H54 (cell line): ENCODE measurements around the gene KAT6B.
A peak's percentile ranks its signal among the peaks of the same experiment; 100 is the strongest.

ENCODE experiments used
- DNase-seq: peaks from one replicate; pipeline ENCODE4 v3.0.0; 2011; ENCODE audit warnings: low spot score, mixed read lengths; ENCODE audit not compliant: insufficient read length
- FAIRE-seq: peaks from 3 replicates; lab custom pipeline; 2011; peaks lifted over from hg19 to GRCh38; lab: Jason Lieb, UNC
- POLR2A ChIP-seq: IDR thresholded peaks from 2 replicates; pipeline ENCODE4 v1.6.1; 2011; ENCODE audit warnings: low read depth, mild to moderate bottlenecking, low read length

The KAT6B gene

DNA sequence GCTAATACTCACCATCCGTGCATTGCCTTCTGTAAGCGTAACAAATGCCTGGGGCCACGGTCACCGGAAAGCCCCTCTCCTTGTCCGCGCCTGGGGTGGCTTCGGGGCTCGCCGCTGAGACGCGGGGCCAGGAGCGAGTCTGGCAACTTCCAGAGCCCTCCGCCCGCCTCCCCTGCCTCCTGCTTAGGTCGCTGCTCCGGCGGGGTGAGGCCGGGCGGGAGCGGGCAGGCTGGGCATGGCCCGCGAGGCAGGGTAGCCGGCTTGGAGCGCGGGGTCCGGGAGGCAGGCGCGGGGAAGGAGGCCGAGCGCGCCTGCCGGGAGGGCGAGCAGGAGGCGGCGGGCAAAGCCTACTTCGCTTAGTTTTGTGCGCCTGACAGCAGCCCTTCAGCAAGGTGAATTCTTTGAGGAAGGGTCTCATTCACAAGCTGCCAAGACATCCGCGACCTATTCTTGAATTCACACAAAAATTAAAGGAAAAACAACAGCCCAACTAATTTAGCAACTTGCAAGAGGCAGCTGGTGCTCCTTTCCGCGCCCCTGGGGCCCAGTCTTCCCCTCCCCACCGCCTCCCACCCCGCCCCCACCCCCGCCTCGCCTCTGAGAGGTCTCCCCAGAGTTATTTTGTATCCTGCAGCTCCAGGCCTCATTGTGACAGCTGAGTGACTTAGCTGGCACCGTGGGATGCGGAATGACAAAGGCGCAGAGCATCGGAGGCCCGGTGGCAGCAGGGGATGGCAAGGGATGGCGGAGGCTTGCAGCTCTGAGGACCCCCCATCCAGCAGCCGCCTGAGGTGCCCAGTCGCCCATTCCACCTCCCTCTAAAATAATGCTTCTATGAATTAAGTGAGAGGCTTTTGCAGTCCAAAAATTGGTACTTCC is 12.8 kb upstream of the KAT6B start:
- TF ChIP-seq POLR2A = no peak
- DNase-seq (no peak), FAIRE-seq (no peak)

DNA sequence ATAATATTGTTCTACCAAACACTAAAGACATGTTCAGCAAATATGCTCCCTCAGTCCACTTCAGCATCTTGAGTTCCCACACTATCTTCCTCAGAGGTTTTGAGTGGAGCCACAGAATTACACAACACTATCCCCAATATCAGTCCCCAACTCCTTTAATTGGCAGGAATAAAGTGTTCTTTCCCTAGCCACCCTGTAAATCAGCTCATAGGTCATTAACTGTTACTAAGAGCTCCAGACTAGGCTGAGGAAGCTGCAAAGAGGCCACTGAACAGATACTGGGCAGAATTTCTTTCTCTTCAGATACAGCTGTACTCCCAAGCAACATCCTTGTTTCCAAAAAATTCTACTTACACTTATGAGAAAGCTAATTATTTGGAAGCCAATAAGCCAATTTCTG is 11.6 kb upstream of the KAT6B start:
- no peak for TF ChIP-seq POLR2A
- DNase-seq = no peak
- no peak for FAIRE-seq

DNA sequence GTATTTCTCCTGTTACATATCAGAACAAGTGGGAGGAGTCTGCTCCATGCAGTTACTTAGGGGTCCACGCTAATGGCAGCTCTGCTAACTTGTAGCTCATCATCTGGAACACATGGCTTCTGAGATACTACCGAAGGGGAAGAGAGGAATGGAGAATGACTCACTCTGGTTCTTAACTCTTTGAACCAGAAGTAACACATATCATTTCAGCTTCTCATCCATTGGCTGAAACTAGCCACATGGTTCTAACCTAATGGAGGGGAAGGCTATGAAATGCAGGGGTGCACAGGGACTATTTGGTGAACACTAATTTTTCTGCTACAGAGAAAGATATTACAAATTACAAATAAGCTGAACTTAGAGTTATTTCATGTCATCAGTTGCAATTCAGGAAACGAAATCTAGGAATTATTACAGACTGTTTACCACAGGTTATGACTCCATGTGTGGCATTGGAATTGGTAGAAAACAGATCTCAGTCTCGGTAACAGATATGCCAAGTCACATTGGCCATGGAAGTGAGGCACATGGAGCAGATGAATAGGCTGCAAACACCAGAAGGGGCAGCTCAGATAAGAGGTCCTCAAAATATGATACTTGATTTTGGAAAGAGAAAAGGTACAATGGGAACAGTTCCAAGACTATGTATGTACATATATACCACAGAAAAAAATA is 9.4 kb upstream of the KAT6B start:
- no peak for DNase-seq
- TF ChIP-seq POLR2A = no peak
- FAIRE-seq = no peak

DNA sequence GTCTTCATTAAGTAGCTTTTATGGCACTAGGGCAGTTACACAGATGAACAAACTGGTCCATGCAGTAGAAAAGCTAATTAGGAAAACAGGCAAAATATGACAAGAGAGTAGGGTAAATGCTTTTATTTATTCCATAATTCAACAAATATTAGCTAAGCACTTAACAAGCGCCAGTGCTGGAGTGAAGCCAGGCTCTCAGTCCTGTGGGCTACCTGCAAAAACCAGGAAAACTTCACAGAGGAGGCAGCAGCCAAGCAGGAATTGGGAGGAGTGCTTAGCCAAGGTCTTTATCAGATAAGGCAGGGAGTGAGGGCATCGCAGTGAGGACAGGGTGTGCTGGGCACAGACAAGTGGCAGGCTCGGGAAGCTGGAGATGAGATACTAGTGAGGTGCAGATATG is 4.9 kb upstream of the KAT6B start:
- DNase-seq = no peak
- no peak for FAIRE-seq
- no peak for TF ChIP-seq POLR2A

DNA sequence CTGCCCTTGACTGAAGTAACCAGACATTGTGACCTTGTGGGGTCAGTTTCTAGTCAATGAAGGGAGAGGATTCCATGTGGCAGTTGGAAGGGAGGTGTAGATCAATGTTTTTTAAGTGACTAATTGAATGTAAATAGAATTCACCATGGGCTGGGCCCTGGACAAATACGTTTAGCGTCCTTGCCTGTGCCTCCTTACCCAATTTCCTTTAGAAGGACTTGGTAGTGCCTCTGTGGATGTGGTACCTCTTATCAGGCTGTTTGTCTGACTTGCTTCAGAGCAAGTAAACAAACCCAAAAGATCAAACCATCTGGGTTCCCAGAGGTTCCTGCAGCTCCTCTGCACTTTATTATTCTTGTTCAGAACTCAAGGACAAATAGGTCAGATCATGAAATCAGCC is 4.3 kb upstream of the KAT6B start:
- FAIRE-seq (no peak), DNase-seq (no peak)
- TF ChIP-seq POLR2A = no peak

DNA sequence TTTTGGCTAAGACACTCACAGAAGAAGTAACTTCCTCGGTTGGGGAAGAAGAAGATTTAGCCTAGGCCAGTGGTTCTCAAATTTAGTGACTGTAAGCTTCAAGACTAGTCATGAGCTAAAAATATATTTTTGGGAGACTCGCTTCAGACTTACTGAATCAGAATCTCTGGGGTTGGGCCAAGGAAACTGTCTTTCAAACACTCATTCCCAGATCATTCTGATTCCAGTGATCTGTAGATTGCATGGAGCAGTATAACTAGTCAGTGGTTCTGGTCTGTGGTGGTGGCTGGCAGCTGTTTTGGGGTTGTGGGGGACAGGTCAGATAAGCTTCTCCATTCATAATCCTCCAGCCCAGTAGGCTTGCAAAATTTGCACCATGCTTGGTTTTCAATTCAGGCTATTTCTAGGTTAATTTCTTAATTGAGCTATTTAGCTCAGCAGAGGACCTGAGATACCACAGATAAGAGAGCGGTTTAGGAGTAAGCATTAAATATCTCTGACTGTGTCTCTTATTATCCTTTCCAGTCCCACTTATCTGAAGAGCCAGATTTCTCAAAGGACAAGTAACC is 3.8 kb upstream of the KAT6B start:
- FAIRE-seq = peak; percentile 11
- TF ChIP-seq POLR2A = no peak
- DNase-seq = no peak

DNA sequence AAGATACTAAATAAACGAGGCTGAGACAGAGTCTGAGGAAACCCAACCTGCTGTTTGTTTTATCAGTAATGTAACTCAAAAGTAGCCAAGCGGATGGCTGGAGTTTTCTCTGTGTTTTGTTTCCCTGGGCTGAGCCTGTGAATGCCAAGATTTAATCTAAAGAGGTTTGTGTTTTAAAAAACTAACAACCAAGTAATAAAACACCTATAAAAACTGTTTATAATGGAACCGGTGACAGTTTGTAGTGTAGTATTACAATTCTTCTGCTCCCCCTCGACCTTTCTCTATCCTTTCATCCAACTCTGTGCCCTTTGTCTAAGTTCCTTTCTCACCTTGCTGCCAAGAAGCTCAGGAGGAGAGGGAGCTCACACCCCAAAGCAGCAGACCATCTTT is 2.6 kb upstream of the KAT6B start:
- TF ChIP-seq POLR2A = no peak
- DNase-seq (no peak), FAIRE-seq (no peak)

DNA sequence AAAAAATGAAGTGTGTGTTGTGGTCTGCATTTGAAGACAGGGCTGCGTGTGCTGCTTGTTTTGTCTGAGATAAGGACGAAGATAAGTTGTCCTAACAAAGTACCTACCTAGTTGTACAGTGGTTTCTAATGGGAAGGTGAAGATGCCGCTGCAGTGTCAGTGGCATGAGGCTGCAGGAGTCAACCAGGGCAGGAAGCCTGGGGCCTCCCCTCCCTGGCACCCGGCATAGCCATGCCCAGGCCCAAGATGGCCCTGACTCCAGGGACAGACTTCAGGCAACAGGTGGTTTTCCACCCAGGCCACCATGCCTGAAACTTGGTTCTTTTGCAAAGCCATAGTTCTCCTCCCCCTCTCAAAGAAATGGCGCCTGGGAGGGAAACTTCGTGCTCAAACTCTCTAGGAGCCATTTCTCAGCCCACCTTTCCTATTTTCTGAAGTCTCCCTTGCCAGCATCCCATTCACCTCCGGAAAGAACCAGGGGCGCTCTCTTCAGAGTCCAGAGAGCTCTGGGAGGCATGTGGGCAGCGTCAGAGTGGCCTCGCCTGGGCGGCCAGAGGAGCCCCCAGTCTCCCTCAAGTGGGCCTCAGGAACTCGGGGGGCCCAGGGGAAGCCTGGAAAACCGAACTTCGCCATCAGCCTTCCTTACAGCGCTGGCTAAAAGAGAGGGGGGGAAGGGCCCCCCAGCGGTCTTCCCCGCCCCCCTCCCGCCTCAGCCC is 2.1 kb upstream of the KAT6B start:
- no peak for FAIRE-seq
- DNase-seq = no peak
- TF ChIP-seq POLR2A = no peak

DNA sequence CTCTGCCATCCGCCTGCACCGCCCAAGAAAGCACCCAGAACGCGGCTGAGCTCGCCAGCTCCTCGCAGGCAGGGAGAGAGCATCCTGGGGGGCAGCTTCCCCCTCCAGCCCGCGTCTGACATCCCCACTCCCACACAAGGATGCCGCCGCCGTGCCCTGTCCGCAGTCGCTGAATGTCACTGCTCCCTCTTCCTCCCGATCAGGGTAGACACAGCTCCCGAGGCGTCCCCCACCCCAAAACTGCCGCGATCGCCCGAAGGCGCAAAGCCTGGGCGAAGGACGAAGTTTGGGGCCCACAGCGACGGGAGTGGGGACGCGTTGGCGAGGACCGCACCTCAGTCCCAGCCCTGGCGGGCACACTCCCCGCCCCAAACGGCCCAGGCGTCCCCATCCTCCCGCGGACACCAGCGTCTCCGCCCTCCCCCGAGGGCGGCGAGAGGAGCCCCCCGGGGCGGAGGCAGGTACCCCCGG is 1.5 kb upstream of the KAT6B start:
- peak; percentile 43 for TF ChIP-seq POLR2A
- DNase-seq (peak; percentile 44), FAIRE-seq (no peak)

DNA sequence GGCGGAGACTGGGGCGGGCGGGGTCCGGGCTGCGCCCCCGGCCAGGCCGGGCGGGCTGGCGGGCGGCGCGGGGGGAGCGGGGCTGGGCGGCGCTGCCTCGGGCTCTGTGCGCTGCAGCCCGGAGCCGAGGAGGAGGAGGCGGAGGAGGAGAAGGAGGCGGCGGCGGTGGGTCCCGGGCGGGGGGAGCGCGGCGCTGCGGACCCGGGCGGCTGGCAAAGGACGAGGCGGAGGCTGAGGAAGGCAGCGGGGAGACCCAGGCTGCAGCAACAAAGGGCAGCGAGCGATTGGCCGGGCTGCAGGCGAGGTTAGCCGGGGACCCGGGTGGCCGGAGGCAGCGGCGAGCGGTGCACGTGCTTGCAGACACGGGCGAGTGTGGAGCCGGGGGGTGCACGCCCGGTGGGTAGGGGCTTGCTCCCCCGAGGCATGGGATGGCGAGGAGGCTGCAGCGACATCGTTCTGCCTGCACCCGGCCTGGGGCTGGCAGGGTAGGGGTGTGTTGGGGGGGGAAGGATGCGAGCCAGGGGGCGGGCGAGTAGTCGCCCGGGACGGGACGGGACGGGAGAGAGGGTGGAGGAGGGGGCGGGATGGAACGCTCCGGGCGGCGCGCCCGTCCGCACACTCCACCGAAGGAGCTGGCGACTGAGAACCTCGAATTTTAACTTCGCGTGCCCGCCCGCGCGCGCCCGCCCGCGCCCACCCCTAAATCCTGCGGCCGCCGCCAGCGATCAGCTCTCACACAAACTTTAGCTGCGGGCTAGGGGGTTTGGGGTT is 844 bp upstream of the KAT6B start:
- DNase-seq (peak; percentile 49), FAIRE-seq (no peak)
- no peak for TF ChIP-seq POLR2A

DNA sequence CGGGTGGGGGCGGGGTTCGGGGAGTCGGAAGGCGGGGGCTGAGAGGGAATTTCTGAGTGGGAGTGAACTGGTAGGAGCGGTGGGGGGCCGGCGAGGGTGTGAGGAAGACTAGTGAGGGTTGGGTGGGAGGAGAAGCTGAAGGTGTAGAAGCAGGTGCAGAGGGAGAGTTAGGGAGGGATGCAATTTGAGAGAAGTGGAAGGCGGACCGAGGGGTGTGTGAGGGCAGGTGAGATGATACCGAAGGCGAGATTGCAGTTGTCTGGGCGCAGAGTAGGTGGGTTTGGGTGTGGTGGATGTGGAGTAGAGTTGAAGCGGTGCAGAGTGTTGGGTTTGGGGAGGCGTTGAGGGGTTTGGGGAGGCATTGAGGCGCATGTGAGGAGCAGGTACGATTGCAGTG is 643 bp downstream of the KAT6B start:
- FAIRE-seq = peak; percentile 23
- no peak for DNase-seq

DNA sequence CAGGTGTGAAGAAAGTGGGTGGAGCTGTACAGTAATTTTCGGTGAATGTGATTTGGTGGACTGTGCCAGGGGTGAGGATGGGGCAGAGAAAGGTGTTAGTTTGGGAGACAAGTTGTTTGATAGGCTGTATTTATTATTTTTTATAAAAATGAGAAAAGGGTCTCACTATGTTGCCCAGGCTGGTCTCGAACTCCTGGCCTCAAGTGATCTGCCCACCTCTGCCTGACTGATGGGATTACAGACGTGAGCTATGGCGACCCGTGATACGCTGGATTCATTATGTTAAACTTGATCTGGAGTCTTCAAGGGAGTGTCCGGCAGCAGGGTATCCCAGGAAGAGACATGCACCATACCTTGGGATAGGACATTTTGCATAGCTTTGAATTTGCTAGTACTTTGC is 1.3 kb downstream of the KAT6B start:
- DNase-seq = no peak
- no peak for TF ChIP-seq POLR2A
- FAIRE-seq = peak; percentile 20

More for the DNA sequence above, 643 bp downstream of the KAT6B start:
- TF ChIP-seq POLR2A = no peak

DNA sequence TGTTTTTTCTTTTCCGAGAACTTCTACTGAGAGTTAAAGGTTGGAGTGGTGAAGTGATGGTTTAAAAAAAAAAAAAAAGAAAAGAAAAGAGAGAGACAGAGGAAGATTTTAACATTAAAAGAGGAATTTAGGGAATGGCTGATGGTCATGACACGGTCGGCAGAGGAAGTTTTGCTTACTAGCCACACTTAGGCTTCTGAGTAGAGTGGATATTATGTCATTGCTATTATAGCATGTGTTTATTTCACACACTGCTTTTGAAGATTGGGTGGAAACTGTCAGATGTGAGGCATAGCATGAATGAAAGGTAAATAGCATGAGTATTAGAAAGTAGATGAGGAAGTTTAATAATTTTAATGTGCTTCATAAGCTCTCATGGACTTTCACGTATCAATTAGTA is 2.5 kb downstream of the KAT6B start:
- no peak for FAIRE-seq
- DNase-seq = no peak
- TF ChIP-seq POLR2A = no peak

DNA sequence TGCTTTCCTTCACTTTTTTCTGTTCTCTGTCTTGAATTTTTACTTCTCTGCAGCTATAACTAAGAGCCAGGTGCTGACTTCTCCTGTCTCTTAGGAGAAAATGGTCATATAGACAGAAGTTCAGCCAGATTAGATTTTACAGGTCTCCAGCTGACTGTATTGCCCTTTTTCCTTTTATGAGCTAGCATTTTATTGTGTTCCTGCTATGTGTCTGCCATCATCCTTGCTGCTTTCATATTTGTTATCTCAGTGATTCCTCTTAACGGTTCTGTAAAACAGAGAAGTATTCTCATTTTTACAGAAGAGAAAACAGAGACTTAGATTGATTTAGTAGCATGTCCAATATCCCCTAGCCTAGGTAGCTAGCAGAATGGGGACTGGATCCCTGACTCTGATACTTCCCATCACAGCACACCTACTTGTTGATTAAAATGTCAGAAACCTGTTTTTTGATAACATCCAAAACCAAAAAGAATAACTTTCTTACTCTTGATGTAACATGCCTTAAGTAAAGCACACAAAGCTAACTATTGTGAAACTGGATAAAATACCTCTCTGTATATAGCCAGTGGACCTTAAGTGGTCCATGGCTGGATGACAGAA is 5.2 kb downstream of the KAT6B start:
- peak; percentile 67 for FAIRE-seq
- no peak for DNase-seq
- no peak for TF ChIP-seq POLR2A
